ENCODE data around the gene MDM2. TPM values are rescaled to one million over a fixed set of nuclear protein-coding genes. Genes with fewer than 3 reads are reported as not detected.
A peak's percentile ranks its signal among the peaks of the same experiment; 100 is the strongest.

The MDM2 gene
- total and polyA plus RNA-seq, 9 of the 15 experiments (the other 6 are each of a cell fraction or from before 2014, with no cell fraction given) = 13.6 to 100 (median 49.0) TPM

GRCh38 chr12:68866950-68867349, 59.0 kb downstream of the MDM2 start:
- Histone ChIP-seq H3K36me3 (ENCODE audit: control insufficient read depth, insufficient read depth, low read length) (no peaks in the 10 kb centered on the region), H3K9me1 (ENCODE audit: control insufficient read depth, insufficient read depth, low read length) (no peaks in the 10 kb centered on the region), H4K20me1 (replicated peaks; ENCODE audit: control insufficient read depth, insufficient read depth, low read length) (no peaks in the 10 kb centered on the region; the same call in 1 of the 2 replicates), H3K9ac (ENCODE audit: insufficient read depth in 1 of 2, low read depth in 2 of 2, low read length in 2 of 2) (no peak overlapping the region), H3K4me1 (replicated peaks in 1 of 2; ENCODE audit: control insufficient read depth in 2 of 2, insufficient read depth in 2 of 2, low read length in 2 of 2) (no peaks in the 10 kb centered on the region; a peak in 1 of 5 replicates), H2AFZ (ENCODE audit: low read depth, low read length) (no peak overlapping the region), H3K4me2 (ENCODE audit: insufficient read depth, low read length) (no peak overlapping the region), H3K27me3 (ENCODE audit: control insufficient read depth in 2 of 2, insufficient read depth in 2 of 2, low read length in 2 of 2) (peaks cover 16 to 44% of the 10 kb centered on the region in 2 experiments), H3K4me3 (no peak overlapping the region), H3K27ac (ENCODE audit: extremely low read depth, low read depth, low read length) (no peak overlapping the region), H3K79me2 (ENCODE audit: control insufficient read depth, insufficient read depth, low read length) (no peaks in the 10 kb centered on the region), H3K9me3 (replicated peaks; ENCODE audit: control insufficient read depth, insufficient read depth, low read depth, low read length) (no peaks in the 10 kb centered on the region)
- BruUV-seq (replicated peaks) = no TSS peak
- in situ Hi-C loops (cut with MboI) = loop anchor here (25.0 kb wide), 1 partner anchor 195 kb away; no protein-coding TSS in a partner anchor
- intact Hi-C loops (cut with micrococcal nuclease) = no loop called here
- 7% methylated on average over 6 of the region's 6 CpGs for WGBS (ENCODE audit: insufficient coverage, low coverage, missing lambda C conversion rate)
- no peak for TF ChIP-seq HMGN3 (IDR thresholded peaks at IDR 0.05; ENCODE audit: borderline replicate concordance, extremely low read depth, insufficient read length, low read depth, low read length)
- TF ChIP-seq PYGO2 (tag; IDR thresholded peaks at IDR 0.05) = no peak
- TF ChIP-seq NFIC (IDR thresholded peaks at IDR 0.05) = peak; percentile 64
- TF ChIP-seq ZNF780A (CRISPR knock-in tag; IDR thresholded peaks at IDR 0.05) = no peak
- ATAC-seq = no peak
- ChIA-PET POLR2A (no interaction called here), CTCF (ENCODE audit: low intra/inter-chr PET ratio) (interaction anchor here (0.6 kb wide), 1 partner anchor 547 kb away, joined by 3 read pairs; no protein-coding TSS in a partner anchor)
- DNase-seq (ENCODE audit: extremely low read depth in 1 of 4, low spot score in 3 of 4) = no peak
- no peak for FAIRE-seq

GRCh38 chr12:68867606-68868005, 59.6 kb downstream of the MDM2 start:
- peaks cover 16 to 48% of the 10 kb centered on the region in 2 experiments for H3K27me3 ChIP-seq (ENCODE audit: control insufficient read depth in 2 of 2, insufficient read depth in 2 of 2, low read length in 2 of 2)
- H3K4me1 ChIP-seq (replicated peaks in 1 of 2; ENCODE audit: control insufficient read depth in 2 of 2, insufficient read depth in 2 of 2, low read length in 2 of 2) = no peaks in the 10 kb centered on the region; a peak in 1 of 5 replicates
- no peaks in the 10 kb centered on the region; the same call in 1 of the 2 replicates for H4K20me1 ChIP-seq (replicated peaks; ENCODE audit: control insufficient read depth, insufficient read depth, low read length)
- ChIA-PET CTCF (ENCODE audit: low intra/inter-chr PET ratio) (interaction anchor here (0.6 kb wide), 1 partner anchor 546 kb away, joined by 3 read pairs; no protein-coding TSS in a partner anchor), POLR2A (no interaction called here)
- DNase-seq (ENCODE audit: extremely low read depth in 1 of 4, low spot score in 3 of 4) = no peak
- peak; percentile 60; the same call in 2 of the 3 replicates for ATAC-seq
- no peaks in the 10 kb centered on the region for H3K79me2 ChIP-seq (ENCODE audit: control insufficient read depth, insufficient read depth, low read length)
- H3K9me1 ChIP-seq (ENCODE audit: control insufficient read depth, insufficient read depth, low read length) = no peaks in the 10 kb centered on the region
- intact Hi-C loops (cut with micrococcal nuclease) = no loop called here
- BruUV-seq (replicated peaks) = no TSS peak
- no peak overlapping the region for H3K9ac ChIP-seq (ENCODE audit: insufficient read depth in 1 of 2, low read depth in 2 of 2, low read length in 2 of 2)
- no peak for FAIRE-seq
- no peak overlapping the region for H2AFZ ChIP-seq (ENCODE audit: low read depth, low read length)
- H3K4me2 ChIP-seq (ENCODE audit: insufficient read depth, low read length) = no peak overlapping the region
- no peaks in the 10 kb centered on the region for H3K36me3 ChIP-seq (ENCODE audit: control insufficient read depth, insufficient read depth, low read length)
- in situ Hi-C loops (cut with MboI) = loop anchor here (25.0 kb wide), 1 partner anchor 195 kb away; no protein-coding TSS in a partner anchor
- WGBS (ENCODE audit: insufficient coverage, low coverage, missing lambda C conversion rate) = 17% methylated on average over 5 of the region's 5 CpGs
- no peaks in the 10 kb centered on the region for H3K9me3 ChIP-seq (replicated peaks; ENCODE audit: control insufficient read depth, insufficient read depth, low read depth, low read length)
- no peak overlapping the region for H3K27ac ChIP-seq (ENCODE audit: extremely low read depth, low read depth, low read length)
- no peak overlapping the region for H3K4me3 ChIP-seq
- TF ChIP-seq LARP7 (IDR thresholded peaks at IDR 0.05) (no peak), E2F5 (CRISPR knock-in tag; IDR thresholded peaks at IDR 0.05) (no peak), CBX8 (IDR thresholded peaks at IDR 0.05; ENCODE audit: borderline replicate concordance, extremely low read depth, low read depth, low read length, poor library complexity, severe bottlenecking) (no peak), PRDM10 (IDR thresholded peaks at IDR 0.05; ENCODE audit: partially characterized antibody) (no peak), SMAD2 (IDR thresholded peaks at IDR 0.05; ENCODE audit: low read depth, low read length) (no peak)

All from K562 (cell line).